Stimulated activated naive CD8-positive, alpha-beta T cell treated with anti-CD3 and anti-CD28 coated beads, Interleukin-15, Interleukin-2, amounts not matched to agents 100 ng/mL and 50 ng/mL, for 24 hours (primary cell): ENCODE data around the gene SPIRE1.
"Not testable (repeated sequence)": the region's sequence is repeated elsewhere in the genome, so short reads cannot be mapped to it uniquely, and the experiment has no call there.

ENCODE experiments used
- H3K27ac Mint-ChIP-seq: one replicate; pipeline ENCODE4 v1.8.0; 2021; ENCODE audit warnings: mild to moderate bottlenecking, mixed read lengths
- H3K27me3 Mint-ChIP-seq: one replicate; pipeline ENCODE4 v1.8.0; 2021; ENCODE audit warnings: mixed read lengths
- H3K36me3 Mint-ChIP-seq: one replicate; pipeline ENCODE4 v1.8.0; 2021; ENCODE audit warnings: low read depth, mixed read lengths
- H3K4me1 Mint-ChIP-seq: one replicate; pipeline ENCODE4 v1.8.0; 2021; ENCODE audit warnings: low read depth, mixed read lengths
- H3K4me3 Mint-ChIP-seq: one replicate; pipeline ENCODE4 v1.8.0; 2021; ENCODE audit warnings: mild to moderate bottlenecking, mixed read lengths
- H3K9me3 Mint-ChIP-seq: one replicate; pipeline ENCODE4 v1.8.0; 2021; ENCODE audit warnings: mixed read lengths

Gene SPIRE1

DNA sequence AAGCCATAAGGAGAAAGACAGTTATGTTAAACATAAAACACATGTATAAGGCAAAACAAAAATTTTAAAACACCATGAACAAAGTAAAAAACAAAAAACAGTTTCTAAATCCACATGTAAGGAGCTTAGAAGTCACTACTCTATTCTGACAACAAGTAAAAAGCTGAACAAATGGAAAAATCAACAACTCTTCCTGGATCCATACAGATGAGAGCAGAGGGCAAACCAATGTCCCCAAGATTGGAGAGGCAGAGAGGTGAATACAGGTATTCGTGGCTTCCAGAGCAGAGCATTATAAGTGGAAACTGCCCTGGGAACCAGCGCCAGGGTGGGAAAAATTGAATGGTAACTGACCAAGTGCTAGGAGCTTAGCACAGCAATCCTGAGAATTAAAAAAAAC lies 93.5 kb downstream of the SPIRE1 start:
- no peaks in the 10 kb centered on the region for H3K9me3 Mint-ChIP-seq
- H3K4me3 Mint-ChIP-seq, result no peak overlapping the region
- no peaks in the 10 kb centered on the region for H3K4me1 Mint-ChIP-seq
- peaks cover 13% of the 10 kb centered on the region for H3K27me3 Mint-ChIP-seq
- no peaks in the 10 kb centered on the region for H3K36me3 Mint-ChIP-seq
- no peak overlapping the region for H3K27ac Mint-ChIP-seq

DNA sequence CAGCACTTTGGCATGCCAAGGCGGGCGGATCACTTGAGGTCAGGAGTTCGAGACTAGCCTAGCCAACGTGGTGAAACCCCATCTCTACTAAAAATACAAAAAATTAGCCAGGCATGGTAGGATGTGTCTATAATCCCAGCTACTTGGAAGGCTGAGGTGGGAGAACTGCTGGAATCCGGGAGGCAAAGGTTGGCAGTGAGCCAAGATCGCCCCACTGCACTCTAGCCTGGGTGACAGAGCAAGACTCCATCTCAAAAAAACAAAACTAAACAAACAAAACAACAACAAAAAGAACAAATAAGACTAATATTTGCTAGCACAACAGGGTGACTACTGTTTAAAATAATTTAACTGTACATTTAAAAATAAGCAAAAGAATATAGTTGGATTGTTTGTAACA lies 97.3 kb downstream of the SPIRE1 start:
- not testable (repeated sequence) for H3K36me3 Mint-ChIP-seq, H3K9me3 Mint-ChIP-seq, H3K4me3 Mint-ChIP-seq, H3K4me1 Mint-ChIP-seq, H3K27ac Mint-ChIP-seq
- peaks cover 13% of the 10 kb centered on the region for H3K27me3 Mint-ChIP-seq

DNA sequence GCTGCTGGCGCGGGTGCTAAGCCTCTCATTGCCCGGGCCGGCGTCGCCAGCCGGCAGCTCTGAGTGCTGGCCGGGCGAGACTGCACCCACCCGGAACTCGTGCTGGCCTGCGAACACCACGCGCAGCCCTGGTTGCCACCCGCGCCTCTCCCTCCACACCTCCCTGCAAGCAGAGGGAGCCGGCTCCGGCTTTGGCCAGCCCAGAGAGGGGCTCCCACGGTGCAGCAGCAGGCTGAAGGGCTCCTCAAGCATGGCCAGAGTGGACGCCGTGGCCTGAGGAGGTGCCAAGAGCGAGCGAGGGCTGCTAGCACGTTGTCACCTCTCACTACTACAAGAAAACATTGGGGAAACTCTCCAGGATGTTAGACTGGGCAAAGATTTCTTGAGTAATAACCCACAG lies 98.6 kb downstream of the SPIRE1 start:
- H3K4me1 Mint-ChIP-seq, result no peaks in the 10 kb centered on the region
- no peak overlapping the region for H3K27ac Mint-ChIP-seq
- no peaks in the 10 kb centered on the region for H3K9me3 Mint-ChIP-seq
- no peak overlapping the region for H3K4me3 Mint-ChIP-seq
- H3K36me3 Mint-ChIP-seq, result no peaks in the 10 kb centered on the region
- peaks cover 9% of the 10 kb centered on the region for H3K27me3 Mint-ChIP-seq

DNA sequence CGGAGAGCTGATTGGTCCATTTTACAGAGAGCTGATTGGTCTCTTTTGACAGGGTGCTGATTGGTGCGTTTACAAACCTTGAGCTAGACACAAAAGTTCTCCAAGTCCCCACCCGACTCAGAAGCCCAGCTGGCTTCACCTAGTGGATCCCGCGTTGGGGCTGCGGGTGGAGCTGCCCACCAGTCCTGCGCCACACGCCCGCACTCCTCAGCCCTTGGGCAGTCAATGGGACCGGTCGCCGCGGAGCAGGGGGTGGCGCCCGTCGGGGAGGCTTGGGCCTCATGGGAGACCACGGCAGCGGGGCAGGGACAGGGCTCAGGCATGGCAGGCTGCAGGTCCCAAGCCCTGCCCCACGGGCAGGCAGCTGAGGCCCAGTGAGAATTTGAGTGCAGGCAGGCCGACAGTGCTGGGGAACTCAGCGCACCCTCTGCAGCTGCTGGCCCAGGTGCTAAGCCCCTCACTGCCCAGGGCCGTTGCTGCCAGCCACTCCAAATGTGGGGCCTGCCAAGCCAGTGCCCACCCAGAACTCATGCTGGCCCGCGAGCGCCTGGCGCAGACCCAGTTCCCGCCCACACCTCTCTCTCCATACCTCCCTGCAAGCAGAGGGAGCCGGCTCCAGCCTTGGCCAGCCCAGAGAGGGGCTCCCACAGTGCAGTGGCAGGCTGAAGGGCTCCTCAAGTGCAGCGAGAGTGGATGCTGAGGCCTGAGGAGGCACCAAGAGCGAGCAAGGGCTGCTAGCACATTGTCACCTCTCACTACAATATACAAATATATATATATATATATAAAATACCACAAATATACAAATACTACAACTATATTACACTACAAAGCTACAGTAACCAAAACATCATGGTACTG lies 100.7 kb downstream of the SPIRE1 start:
- Mint-ChIP-seq H3K4me1 (no peaks in the 10 kb centered on the region), H3K36me3 (no peaks in the 10 kb centered on the region), H3K4me3 (no peak overlapping the region), H3K27me3 (peaks cover 12% of the 10 kb centered on the region), H3K27ac (no peak overlapping the region), H3K9me3 (no peaks in the 10 kb centered on the region)

DNA sequence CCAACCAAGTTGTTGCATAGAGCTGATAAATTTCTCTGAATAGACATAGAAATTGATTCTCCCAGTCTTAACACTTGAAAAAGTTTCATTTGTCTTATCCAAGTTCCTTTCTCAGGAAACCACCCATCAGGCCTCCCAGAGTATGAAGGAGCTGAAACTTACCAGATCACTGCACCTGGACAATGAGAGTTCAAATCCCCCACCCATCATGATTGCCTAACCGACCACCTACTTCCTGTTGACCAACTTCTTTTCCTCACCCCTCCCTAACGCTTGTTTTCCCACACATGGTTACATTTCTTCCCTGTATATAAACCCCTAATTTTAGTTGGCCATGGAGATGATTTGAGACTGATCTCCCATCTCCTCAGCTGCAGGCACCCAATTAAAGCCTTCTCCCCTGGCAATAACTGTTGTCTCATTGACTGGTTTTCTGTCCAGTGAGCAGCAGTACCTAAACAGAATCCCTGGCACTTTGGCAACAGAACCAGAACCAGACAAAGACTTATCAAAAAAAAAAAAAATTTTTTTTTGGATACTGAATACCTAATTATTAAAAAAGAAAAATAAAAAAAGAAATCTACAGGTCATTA lies 103.0 kb downstream of the SPIRE1 start:
- H3K4me1 Mint-ChIP-seq, result no peaks in the 10 kb centered on the region
- H3K27me3 Mint-ChIP-seq, result peaks cover 18% of the 10 kb centered on the region
- no peak overlapping the region for H3K27ac Mint-ChIP-seq
- no peak overlapping the region for H3K4me3 Mint-ChIP-seq
- H3K9me3 Mint-ChIP-seq, result no peaks in the 10 kb centered on the region
- no peaks in the 10 kb centered on the region for H3K36me3 Mint-ChIP-seq

DNA sequence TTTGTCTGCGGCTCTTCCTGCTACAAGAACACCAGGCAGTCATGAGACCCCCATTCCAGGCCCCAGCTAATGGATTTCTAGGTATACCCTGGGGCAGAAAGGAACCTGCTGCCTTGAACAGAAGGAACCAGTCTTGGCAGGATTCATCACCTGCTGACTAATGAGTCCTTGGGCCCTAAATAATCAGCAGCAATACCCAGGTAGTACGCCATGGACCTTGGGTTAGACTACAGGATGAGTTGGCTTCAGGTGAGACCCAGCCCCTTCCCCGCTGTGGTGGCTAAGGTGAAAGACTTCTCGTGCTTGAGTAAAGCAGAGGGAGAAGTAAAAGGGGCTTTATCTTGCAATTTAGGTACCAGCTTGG lies 105.0 kb downstream of the SPIRE1 start:
- H3K36me3 Mint-ChIP-seq, result no peaks in the 10 kb centered on the region
- peaks cover 18% of the 10 kb centered on the region for H3K27me3 Mint-ChIP-seq
- no peaks in the 10 kb centered on the region for H3K4me1 Mint-ChIP-seq
- no peak overlapping the region for H3K27ac Mint-ChIP-seq
- H3K9me3 Mint-ChIP-seq, result no peaks in the 10 kb centered on the region
- no peak overlapping the region for H3K4me3 Mint-ChIP-seq

DNA sequence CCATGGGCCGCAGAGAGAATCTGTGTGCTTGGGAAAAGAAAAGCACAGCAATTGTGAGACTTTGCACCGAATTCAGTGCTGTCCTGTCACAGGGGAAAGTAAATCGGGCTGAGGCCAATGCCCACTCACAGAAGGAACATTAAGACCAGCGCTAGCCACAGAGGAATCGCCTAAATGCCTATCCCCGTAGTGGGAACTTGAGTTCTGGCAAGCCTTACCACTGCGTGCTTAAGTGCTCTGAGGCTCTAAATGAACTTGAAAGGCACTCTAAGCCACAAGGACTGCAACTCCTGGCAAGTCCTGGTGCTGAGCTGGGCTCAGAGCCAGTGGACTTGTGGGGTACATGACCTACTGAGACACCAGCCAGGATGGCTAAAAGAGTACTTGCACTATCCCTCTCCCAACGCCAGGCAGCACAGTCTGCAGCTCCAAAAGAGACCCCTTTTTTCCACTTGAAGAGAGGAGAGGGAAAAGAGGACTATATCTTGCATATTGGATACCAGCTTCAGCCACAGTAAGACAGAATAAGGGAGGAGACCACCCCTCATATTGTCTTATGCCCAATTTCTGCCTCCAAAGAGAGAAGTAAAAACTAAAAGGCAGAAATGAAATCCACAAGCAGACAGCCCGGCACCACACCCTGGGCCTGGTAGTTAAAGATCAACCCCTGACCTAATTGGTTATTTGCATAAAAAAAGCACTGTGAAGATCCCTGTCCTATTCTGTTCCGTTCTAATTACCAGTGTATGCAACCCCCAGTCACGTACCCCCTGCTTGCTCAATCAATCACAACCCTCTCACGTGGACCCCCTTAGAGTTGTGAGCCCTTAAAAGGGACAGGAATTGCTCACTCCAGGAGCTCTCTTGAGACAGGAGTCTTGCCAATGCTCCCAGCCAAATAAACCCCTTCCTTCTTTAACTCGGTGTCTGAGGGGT lies 105.7 kb downstream of the SPIRE1 start:
- not testable (repeated sequence) for H3K27ac Mint-ChIP-seq, H3K4me3 Mint-ChIP-seq, H3K4me1 Mint-ChIP-seq, H3K36me3 Mint-ChIP-seq, H3K9me3 Mint-ChIP-seq
- H3K27me3 Mint-ChIP-seq, result peaks cover 18% of the 10 kb centered on the region

DNA sequence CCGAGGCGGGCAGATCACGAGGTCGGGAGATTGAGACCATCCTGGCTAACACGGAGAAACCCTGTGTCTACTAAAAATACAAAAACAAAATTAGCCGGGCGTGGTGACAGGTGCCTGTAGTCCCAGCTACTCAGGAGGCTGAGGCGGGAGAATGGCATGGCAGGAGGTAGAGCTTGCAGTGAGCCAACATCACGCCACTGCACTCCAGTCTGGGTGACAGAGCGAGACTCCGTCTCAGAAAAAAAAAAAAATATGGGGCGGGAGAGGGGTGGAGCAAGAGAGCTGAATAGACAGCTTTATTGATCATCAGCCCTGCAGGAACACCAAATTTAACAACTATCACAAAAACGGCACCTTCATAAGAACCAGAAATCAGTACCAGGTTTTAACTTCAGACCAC lies 106.4 kb downstream of the SPIRE1 start:
- H3K27ac Mint-ChIP-seq, H3K9me3 Mint-ChIP-seq, H3K4me1 Mint-ChIP-seq: not testable (repeated sequence)

DNA sequence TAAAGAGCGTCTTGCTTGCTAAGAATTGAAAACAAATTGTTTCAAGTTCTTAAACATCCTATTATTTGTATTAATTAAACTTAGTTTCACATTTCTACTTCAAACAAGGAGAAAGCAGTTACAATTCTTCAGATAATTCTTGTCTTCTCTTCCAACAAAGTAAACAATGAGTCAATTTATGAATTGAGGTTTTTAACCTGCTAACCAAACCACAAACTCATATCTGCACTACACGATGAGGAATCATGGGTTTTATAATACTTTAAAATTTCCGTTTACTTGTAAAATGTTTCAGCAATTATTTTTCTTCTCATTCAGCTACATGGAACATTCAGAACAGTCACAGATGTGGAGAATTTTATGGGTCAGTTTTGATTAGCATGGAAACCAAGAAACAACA lies 114.2 kb downstream of the SPIRE1 start:
- Mint-ChIP-seq H3K4me3 (no peak overlapping the region), H3K27me3 (no peaks in the 10 kb centered on the region), H3K4me1 (peaks cover 7% of the 10 kb centered on the region), H3K36me3 (no peaks in the 10 kb centered on the region), H3K9me3 (peaks cover 8% of the 10 kb centered on the region), H3K27ac (no peak overlapping the region)

More for the DNA sequence above, 106.4 kb downstream of the SPIRE1 start:
- H3K36me3 Mint-ChIP-seq, H3K4me3 Mint-ChIP-seq: not testable (repeated sequence)
- peaks cover 18% of the 10 kb centered on the region for H3K27me3 Mint-ChIP-seq

DNA sequence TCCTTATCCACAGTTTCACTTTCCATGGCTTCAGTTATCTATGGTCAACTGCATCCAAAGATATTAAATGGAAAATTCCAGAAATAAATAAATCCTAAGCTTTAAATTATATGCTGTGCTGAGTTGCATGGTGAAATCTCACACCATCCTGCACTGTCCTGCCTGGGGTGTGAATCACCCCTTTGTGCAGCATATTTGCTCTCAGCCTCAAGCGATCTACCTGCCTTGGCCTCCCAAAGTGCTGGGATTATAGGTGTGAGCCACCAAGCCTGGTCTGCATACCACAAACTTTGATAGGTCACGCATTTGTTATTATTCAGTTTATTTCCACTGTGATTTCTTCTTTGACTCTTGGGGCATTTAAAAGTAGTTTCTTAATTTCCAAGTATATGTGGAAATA lies 117.2 kb downstream of the SPIRE1 start:
- peaks cover 7% of the 10 kb centered on the region for H3K4me1 Mint-ChIP-seq
- no peak overlapping the region for H3K4me3 Mint-ChIP-seq
- no peaks in the 10 kb centered on the region for H3K27me3 Mint-ChIP-seq
- H3K9me3 Mint-ChIP-seq, result peaks cover 8% of the 10 kb centered on the region
- H3K27ac Mint-ChIP-seq, result no peak overlapping the region
- no peaks in the 10 kb centered on the region for H3K36me3 Mint-ChIP-seq

DNA sequence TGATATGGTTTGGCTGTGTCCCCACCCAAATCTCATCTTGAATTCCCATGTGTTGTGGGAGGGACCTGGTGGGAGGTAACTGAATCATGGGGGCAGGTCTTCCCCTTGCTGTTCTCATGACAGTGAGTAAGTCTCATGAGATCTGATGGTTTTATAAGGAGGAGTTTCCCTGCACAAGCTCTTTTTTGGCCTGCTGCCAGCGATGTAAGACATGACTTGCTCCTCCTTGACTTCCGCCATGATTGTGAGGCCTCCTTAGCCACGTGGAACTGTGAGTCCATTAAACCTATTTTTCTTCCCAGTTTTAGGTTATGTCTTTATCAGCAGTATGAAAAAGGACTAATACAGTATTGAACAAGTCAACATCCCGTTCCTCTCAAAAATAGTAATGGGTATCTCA lies 118.7 kb downstream of the SPIRE1 start:
- H3K4me1 Mint-ChIP-seq, H3K36me3 Mint-ChIP-seq, H3K27me3 Mint-ChIP-seq, H3K27ac Mint-ChIP-seq, H3K4me3 Mint-ChIP-seq, H3K9me3 Mint-ChIP-seq: not testable (repeated sequence)

DNA sequence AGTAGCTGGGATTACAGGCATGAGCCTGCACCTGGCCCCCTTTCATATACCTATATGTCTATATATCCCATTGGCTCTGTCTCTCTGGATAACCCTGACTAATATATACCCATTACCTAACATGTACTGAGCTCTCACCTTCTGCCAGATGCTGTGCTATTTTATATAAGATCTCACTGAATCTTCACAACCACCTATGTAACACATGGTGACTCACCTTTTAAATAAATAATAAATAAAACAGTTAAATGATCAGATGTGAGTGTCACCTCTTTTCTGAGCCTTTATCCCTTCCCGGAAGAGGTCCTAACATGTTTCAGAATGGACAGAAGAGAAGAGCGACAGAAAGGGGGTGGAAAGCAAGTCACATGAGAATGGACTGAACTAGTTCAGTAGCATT lies 123.1 kb downstream of the SPIRE1 start:
- no peaks in the 10 kb centered on the region for H3K27me3 Mint-ChIP-seq
- H3K36me3 Mint-ChIP-seq, result no peaks in the 10 kb centered on the region
- H3K27ac Mint-ChIP-seq, result no peak overlapping the region
- H3K9me3 Mint-ChIP-seq, result no peaks in the 10 kb centered on the region
- H3K4me1 Mint-ChIP-seq, result no peaks in the 10 kb centered on the region
- H3K4me3 Mint-ChIP-seq, result no peak overlapping the region

DNA sequence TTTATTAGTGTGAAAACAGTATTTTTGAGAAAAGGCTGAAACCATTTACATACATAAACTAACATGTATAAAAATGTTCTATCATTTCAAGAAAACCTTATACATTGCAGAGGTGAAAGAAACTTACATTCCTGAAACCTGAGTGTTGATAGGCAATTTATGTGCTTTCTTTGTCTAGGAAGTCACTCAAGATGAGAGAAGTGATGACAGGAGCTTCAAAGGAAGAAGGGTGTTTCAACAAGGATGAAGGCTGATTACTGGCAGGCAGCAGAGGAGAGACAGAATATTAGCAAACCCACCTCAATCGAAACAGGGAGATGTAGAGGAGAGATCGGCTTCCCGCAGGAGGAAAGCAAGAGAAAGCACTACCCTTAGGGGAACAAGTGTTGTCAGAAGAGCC lies 125.2 kb downstream of the SPIRE1 start:
- no peaks in the 10 kb centered on the region for H3K36me3 Mint-ChIP-seq
- no peaks in the 10 kb centered on the region for H3K9me3 Mint-ChIP-seq
- no peaks in the 10 kb centered on the region for H3K4me1 Mint-ChIP-seq
- H3K27ac Mint-ChIP-seq, result no peak overlapping the region
- no peak overlapping the region for H3K4me3 Mint-ChIP-seq
- no peaks in the 10 kb centered on the region for H3K27me3 Mint-ChIP-seq

DNA sequence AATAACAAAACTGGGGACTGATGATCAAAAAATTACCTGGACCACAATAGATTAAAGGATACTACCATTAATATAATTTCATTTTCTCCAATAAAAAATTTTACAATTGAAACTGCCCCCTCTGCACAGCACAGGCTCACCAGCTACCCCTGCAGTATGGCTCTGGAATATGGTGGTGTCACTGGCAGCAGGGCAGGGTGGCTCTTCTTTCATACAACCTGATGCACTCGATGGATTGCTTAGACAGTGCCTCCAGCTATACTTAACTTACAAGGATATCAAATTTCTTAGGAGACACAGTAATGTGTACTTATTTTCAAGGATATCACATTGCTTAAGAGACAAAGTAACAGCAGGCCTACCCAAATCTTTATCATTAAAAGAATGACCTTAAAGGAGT lies 126.2 kb downstream of the SPIRE1 start:
- Mint-ChIP-seq H3K9me3 (no peaks in the 10 kb centered on the region), H3K4me1 (no peaks in the 10 kb centered on the region), H3K27me3 (no peaks in the 10 kb centered on the region), H3K36me3 (no peaks in the 10 kb centered on the region), H3K27ac (no peak overlapping the region), H3K4me3 (no peak overlapping the region)

DNA sequence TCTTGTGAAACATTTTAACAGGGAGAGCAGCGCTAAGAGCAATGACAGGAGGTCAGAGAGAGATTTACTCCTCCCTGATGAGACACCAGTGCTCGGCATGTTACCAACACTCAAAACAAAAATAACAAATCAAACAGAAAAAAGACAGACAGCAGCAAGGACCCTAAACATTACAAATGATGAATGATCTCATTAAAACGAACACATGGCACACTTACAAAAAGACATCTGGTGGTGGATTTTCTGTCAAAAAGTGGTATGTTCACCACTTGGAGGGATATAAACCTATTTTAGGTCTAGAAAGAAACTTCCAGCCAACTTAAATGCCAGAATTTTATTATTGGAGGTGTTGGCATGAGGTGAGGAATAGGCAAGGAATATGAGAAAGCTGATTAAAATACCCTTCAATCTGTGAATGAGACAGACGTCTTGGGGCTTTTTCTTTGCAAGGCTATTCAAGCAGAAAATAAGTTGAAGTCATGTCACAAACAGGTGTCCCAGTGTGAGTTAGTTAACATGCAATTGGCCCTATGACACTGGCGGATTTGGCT lies 137.4 kb downstream of the SPIRE1 start:
- no peaks in the 10 kb centered on the region for H3K36me3 Mint-ChIP-seq
- H3K4me3 Mint-ChIP-seq, result no peak overlapping the region
- no peaks in the 10 kb centered on the region for H3K9me3 Mint-ChIP-seq
- H3K27ac Mint-ChIP-seq, result no peak overlapping the region
- H3K27me3 Mint-ChIP-seq, result peaks cover 3% of the 10 kb centered on the region
- no peaks in the 10 kb centered on the region for H3K4me1 Mint-ChIP-seq
